Measurements from ENCODE around the gene VSIG10L.
A peak's percentile ranks its signal among the peaks of the same experiment; 100 is the strongest.

VSIG10L gene

GRCh38 chr19:51365211-51365964 is 23.4 kb upstream of the VSIG10L start:
- DNase-seq (ENCODE audit: low read depth): no peak

- no peak for DNase-seq (ENCODE audit: low read depth)
Measured at GRCh38 chr19:51364200-51365106, 22.5 kb upstream of the VSIG10L start.

- DNase-seq (ENCODE audit: low read depth): no peak
Measured at GRCh38 chr19:51361239-51361638, 19.3 kb upstream of the VSIG10L start.

- DNase-seq (ENCODE audit: low read depth): no peak
Measured at GRCh38 chr19:51359294-51359693, 17.4 kb upstream of the VSIG10L start.

- DNase-seq (ENCODE audit: low read depth): no peak
Measured at GRCh38 chr19:51357952-51358351, 16.0 kb upstream of the VSIG10L start.

- DNase-seq (ENCODE audit: low read depth): no peak
Measured at GRCh38 chr19:51356159-51356801, 14.3 kb upstream of the VSIG10L start.

- no peak for DNase-seq (ENCODE audit: low read depth)
Measured at GRCh38 chr19:51354742-51355148, 12.8 kb upstream of the VSIG10L start.

- no peak for DNase-seq (ENCODE audit: low read depth)
Measured at GRCh38 chr19:51354103-51354741, 12.3 kb upstream of the VSIG10L start.

- DNase-seq (ENCODE audit: low read depth): no peak
Measured at GRCh38 chr19:51352783-51353360, 10.9 kb upstream of the VSIG10L start.

GRCh38 chr19:51351266-51351990 is 9.5 kb upstream of the VSIG10L start:
- no peak for DNase-seq (ENCODE audit: low read depth)

GRCh38 chr19:51347209-51347928 is 5.4 kb upstream of the VSIG10L start:
- DNase-seq (ENCODE audit: low read depth): no peak

- no peak for DNase-seq (ENCODE audit: low read depth)
Measured at GRCh38 chr19:51346742-51347141, 4.8 kb upstream of the VSIG10L start.

- DNase-seq (ENCODE audit: low read depth): no peak
Measured at GRCh38 chr19:51345076-51345620, 3.2 kb upstream of the VSIG10L start.

GRCh38 chr19:51342631-51343569 is 961 bp upstream of the VSIG10L start:
- no peak for DNase-seq (ENCODE audit: low read depth)

GRCh38 chr19:51341066-51341465 is 873 bp downstream of the VSIG10L start:
- DNase-seq (ENCODE audit: low read depth): no peak

GRCh38 chr19:51339687-51340656 is 2.0 kb downstream of the VSIG10L start:
- peak; percentile 90 for DNase-seq (ENCODE audit: low read depth)

GRCh38 chr19:51339313-51339686 is 2.6 kb downstream of the VSIG10L start:
- no peak for DNase-seq (ENCODE audit: low read depth)
